Subcutaneous abdominal adipose tissue (tissue), 5 donors: Measurements from ENCODE around the gene ADAMTSL4.
"Not testable (repeated sequence)": the region's sequence is repeated elsewhere in the genome, so short reads cannot be mapped to it uniquely, and the experiment has no call there.

ENCODE experiments used
- H3K27ac ChIP-seq: one replicate; pipeline ENCODE4 v1.7.0; 2013; ENCODE audit warnings: low read depth, mild to moderate bottlenecking, inconsistent platforms, low read length, moderate library complexity
- H3K27me3 ChIP-seq, 5 donors: one replicate each; pipeline ENCODE4 v1.7.0; 2013; ENCODE audit warnings: low read length in 5 of 5, inconsistent platforms in 1 of 5; ENCODE audit not compliant: control insufficient read depth in 5 of 5, insufficient read depth in 4 of 5
- H3K36me3 ChIP-seq, 5 donors: one replicate each; pipeline ENCODE4 v1.7.0; 2013; ENCODE audit warnings: low read length in 5 of 5; ENCODE audit not compliant: control insufficient read depth in 5 of 5, insufficient read depth in 5 of 5
- H3K4me1 ChIP-seq, 5 donors: one replicate each; pipeline ENCODE4 v1.7.0; 2013; ENCODE audit warnings: low read length in 5 of 5, mild to moderate bottlenecking in 3 of 5, moderate library complexity in 1 of 5; ENCODE audit not compliant: control insufficient read depth in 5 of 5, insufficient read depth in 5 of 5
- H3K4me3 ChIP-seq, 5 donors: one replicate each; pipeline ENCODE4 v1.7.0; 2013; ENCODE audit warnings: low read length in 5 of 5, low read depth in 1 of 5
- H3K9ac ChIP-seq, 5 donors: one replicate each; pipeline ENCODE4 v1.7.0; 2013; ENCODE audit warnings: low read length in 5 of 5, mild to moderate bottlenecking in 4 of 5, moderate library complexity in 3 of 5
- H3K9me3 ChIP-seq, 5 donors: one replicate each; pipeline ENCODE4 v1.7.0; 2013; ENCODE audit warnings: low read length in 5 of 5; ENCODE audit not compliant: control insufficient read depth in 5 of 5
- donor health status: healthy.
- donor health status: healthy.
- donor health status: healthy.
- donor health status: healthy.
- donor health status: healthy.

Gene ADAMTSL4

GRCh38 chr1:150560011-150560438, 10.8 kb downstream of the ADAMTSL4 start:
- peak overlapping the region; percentile 100 for H3K27ac ChIP-seq
- no peaks in the 10 kb centered on the region for H3K27me3 ChIP-seq
- H3K36me3 ChIP-seq, result peaks cover 0 to 27% (median 21%) of the 10 kb centered on the region in 5 donors
- H3K9ac ChIP-seq, result peak overlapping the region in 4 of 5 donors; percentile 98 to 100 (median 98)
- no peaks in the 10 kb centered on the region for H3K9me3 ChIP-seq
- H3K4me1 ChIP-seq, result peaks cover 24 to 71% (median 66%) of the 10 kb centered on the region in 5 donors
- H3K4me3 ChIP-seq, result peak overlapping the region in 4 of 5 donors; percentile 19 to 81 (median 76)

- peak overlapping the region; percentile 79 to 100 (median 98) for H3K9ac ChIP-seq
- H3K27me3 ChIP-seq, result no peaks in the 10 kb centered on the region
- peaks cover 24 to 76% (median 67%) of the 10 kb centered on the region in 5 donors for H3K4me1 ChIP-seq
- no peaks in the 10 kb centered on the region for H3K9me3 ChIP-seq
- H3K36me3 ChIP-seq, result peaks cover 0 to 23% (median 14%) of the 10 kb centered on the region in 5 donors
- H3K4me3 ChIP-seq, result peak overlapping the region; percentile 65 to 81 (median 78)
- peak overlapping the region; percentile 100 for H3K27ac ChIP-seq
Measured at GRCh38 chr1:150560576-150561253, 11.5 kb downstream of the ADAMTSL4 start.

GRCh38 chr1:150561254-150561973, 12.2 kb downstream of the ADAMTSL4 start:
- Histone ChIP-seq H3K9ac (peak overlapping the region; percentile 79 to 100 (median 98)), H3K9me3 (no peaks in the 10 kb centered on the region), H3K36me3 (peaks cover 0 to 16% (median 10%) of the 10 kb centered on the region in 5 donors), H3K4me1 (peaks cover 24 to 83% (median 68%) of the 10 kb centered on the region in 5 donors), H3K4me3 (peak overlapping the region; percentile 65 to 81 (median 78)), H3K27me3 (no peaks in the 10 kb centered on the region), H3K27ac (peak overlapping the region; percentile 100)

GRCh38 chr1:150561974-150562445, 12.8 kb downstream of the ADAMTSL4 start:
- H3K9me3 ChIP-seq, result no peaks in the 10 kb centered on the region

GRCh38 chr1:150562446-150563339, 13.5 kb downstream of the ADAMTSL4 start:
- H3K9me3 ChIP-seq, result no peaks in the 10 kb centered on the region
- peaks cover 27 to 96% (median 81%) of the 10 kb centered on the region in 5 donors for H3K4me1 ChIP-seq
- H3K9ac ChIP-seq, result peak overlapping the region; percentile 79 to 100 (median 98)
- H3K27me3 ChIP-seq, result no peaks in the 10 kb centered on the region
- H3K4me3 ChIP-seq, result peak overlapping the region; percentile 19 to 81 (median 72)
- peak overlapping the region; percentile 100 for H3K27ac ChIP-seq
- H3K36me3 ChIP-seq, result peaks cover 0 to 6% (median 4%) of the 10 kb centered on the region in 5 donors

More at GRCh38 chr1:150561974-150562445, 12.8 kb downstream of the ADAMTSL4 start:
- Histone ChIP-seq H3K27me3 (no peaks in the 10 kb centered on the region), H3K4me3 (peak overlapping the region; percentile 65 to 81 (median 78)), H3K27ac (peak overlapping the region; percentile 100), H3K4me1 (peaks cover 24 to 89% (median 74%) of the 10 kb centered on the region in 5 donors), H3K9ac (peak overlapping the region; percentile 79 to 100 (median 98)), H3K36me3 (peaks cover 0 to 13% (median 10%) of the 10 kb centered on the region in 5 donors)

GRCh38 chr1:150563340-150564038, 14.3 kb downstream of the ADAMTSL4 start:
- Histone ChIP-seq H3K9ac (peak overlapping the region; percentile 20 to 100 (median 98)), H3K27ac (peak overlapping the region; percentile 100), H3K36me3 (peaks cover 0 to 4% (median 0%) of the 10 kb centered on the region in 5 donors), H3K4me3 (peak overlapping the region in 3 of 5 donors; percentile 2 to 81 (median 63)), H3K4me1 (peaks cover 34 to 98% (median 87%) of the 10 kb centered on the region in 5 donors), H3K27me3 (no peaks in the 10 kb centered on the region), H3K9me3 (no peaks in the 10 kb centered on the region)

- Histone ChIP-seq H3K27me3 (no peaks in the 10 kb centered on the region), H3K9me3 (no peaks in the 10 kb centered on the region), H3K27ac (peak overlapping the region; percentile 100), H3K4me1 (peaks cover 37 to 98% (median 86%) of the 10 kb centered on the region in 5 donors), H3K36me3 (peaks cover 0 to 4% (median 0%) of the 10 kb centered on the region in 5 donors), H3K9ac (peak overlapping the region in 2 of 5 donors; percentile 99 to 100), H3K4me3 (peak overlapping the region in 2 of 5 donors; percentile 2 to 19)
Measured at GRCh38 chr1:150564051-150564991, 15.1 kb downstream of the ADAMTSL4 start.

- peak overlapping the region; percentile 100 for H3K27ac ChIP-seq
- not testable (repeated sequence) for H3K27me3 ChIP-seq, H3K4me3 ChIP-seq, H3K9me3 ChIP-seq, H3K36me3 ChIP-seq, H3K9ac ChIP-seq
- H3K4me1 ChIP-seq, result peaks cover 34 to 98% (median 83%) of the 10 kb centered on the region in 5 donors
Measured at GRCh38 chr1:150565240-150565991, 16.2 kb downstream of the ADAMTSL4 start.
